H9 (cell line): ENCODE measurements around the gene TTK. TPM values are rescaled to one million over a fixed set of nuclear protein-coding genes. Genes with fewer than 3 reads are reported as not detected.

Source experiments
- DNase-seq: peaks from one replicate; pipeline ENCODE4 v3.0.0-alpha.2; 2017
- H2AFZ ChIP-seq: one replicate; pipeline ENCODE4 v1.6.1; 2013; ENCODE audit warnings: mild to moderate bottlenecking, low read length, control low read depth, moderate library complexity
- H2AK5ac ChIP-seq: 2 replicates; pipeline ENCODE4 v1.6.1; 2013; ENCODE audit warnings: low read length, control low read depth, mixed read lengths; ENCODE audit not compliant: insufficient read length
- H2BK120ac ChIP-seq: one replicate; pipeline ENCODE4 v1.6.1; 2013; ENCODE audit warnings: low read depth, mild to moderate bottlenecking, low read length, control low read depth, inconsistent platforms; ENCODE audit not compliant: poor library complexity, severe bottlenecking
- H2BK12ac ChIP-seq: 2 replicates; pipeline ENCODE4 v1.6.1; 2013; ENCODE audit warnings: low read length, control low read depth, mixed read lengths, low read depth; ENCODE audit not compliant: insufficient read length
- H2BK15ac ChIP-seq: 2 replicates; pipeline ENCODE4 v1.6.1; 2013; ENCODE audit warnings: low read depth, low read length, control low read depth
- H2BK20ac ChIP-seq: one replicate; pipeline ENCODE4 v1.6.1; 2013; ENCODE audit warnings: low read depth, mild to moderate bottlenecking, low read length, control low read depth, inconsistent platforms; ENCODE audit not compliant: poor library complexity, severe bottlenecking
- H2BK5ac ChIP-seq: 2 replicates; pipeline ENCODE4 v1.6.1; 2013; ENCODE audit warnings: low read length, control low read depth, mixed read lengths; ENCODE audit not compliant: insufficient read length
- H3K14ac ChIP-seq: 2 replicates; pipeline ENCODE4 v1.6.1; 2013; ENCODE audit warnings: low read length, control low read depth; ENCODE audit not compliant: insufficient read depth
- H3K18ac ChIP-seq: 2 replicates; pipeline ENCODE4 v1.6.1; 2013; ENCODE audit warnings: low read depth, mild to moderate bottlenecking, mixed read lengths, low read length, control low read depth; ENCODE audit not compliant: insufficient read length
- H3K23ac ChIP-seq: 2 replicates; pipeline ENCODE4 v1.6.1; 2013; ENCODE audit warnings: low read length, control low read depth, mixed read lengths, low read depth; ENCODE audit not compliant: insufficient read length
- H3K23me2 ChIP-seq: 2 replicates; pipeline ENCODE4 v1.6.1; 2013; ENCODE audit warnings: low read depth, mild to moderate bottlenecking, mixed read lengths, low read length, control low read depth; ENCODE audit not compliant: insufficient read length, poor library complexity, severe bottlenecking
- H3K27ac ChIP-seq: 2 replicates; pipeline ENCODE4 v1.5.1; 2013; ENCODE audit warnings: low read length, control low read depth, mixed read lengths, low read depth; ENCODE audit not compliant: insufficient read length
- H3K27me3 ChIP-seq: 2 replicates; pipeline ENCODE4 v1.6.1; 2013; ENCODE audit warnings: low read length, control low read depth, inconsistent platforms; ENCODE audit not compliant: insufficient read depth
- H3K4ac ChIP-seq: 2 replicates; pipeline ENCODE4 v1.6.1; 2013; ENCODE audit warnings: low read depth, mild to moderate bottlenecking, control low read depth, inconsistent platforms, low read length, moderate library complexity
- H3K4me1 ChIP-seq: 2 replicates; pipeline ENCODE4 v1.6.1; 2013; ENCODE audit warnings: low read length, control low read depth, inconsistent platforms; ENCODE audit not compliant: insufficient read depth
- H3K4me2 ChIP-seq: 2 replicates; pipeline ENCODE4 v1.6.1; 2013; ENCODE audit warnings: low read length, control low read depth, mixed read lengths; ENCODE audit not compliant: insufficient read length, insufficient read depth
- H3K56ac ChIP-seq: 2 replicates; pipeline ENCODE4 v1.6.1; 2013; ENCODE audit warnings: low read depth, mild to moderate bottlenecking, mixed read lengths, low read length, control low read depth; ENCODE audit not compliant: insufficient read length
- H3K79me1 ChIP-seq: 2 replicates; pipeline ENCODE4 v1.6.1; 2013; ENCODE audit warnings: low read depth, mild to moderate bottlenecking, moderate library complexity, low read length, control low read depth, inconsistent platforms; ENCODE audit not compliant: insufficient read depth, poor library complexity, severe bottlenecking
- H3K79me2 ChIP-seq: 2 replicates; pipeline ENCODE4 v1.6.1; 2013; ENCODE audit warnings: low read length, control low read depth, inconsistent platforms; ENCODE audit not compliant: insufficient read depth
- H3K9ac ChIP-seq: 2 replicates; pipeline ENCODE4 v1.6.1; 2013; ENCODE audit warnings: low read length, control low read depth, mixed read lengths; ENCODE audit not compliant: insufficient read length; ENCODE audit errors: extremely low read depth
- H3K9me3 ChIP-seq: one replicate; pipeline ENCODE4 v1.6.1; 2013; ENCODE audit warnings: low read depth, low read length, inconsistent platforms; ENCODE audit not compliant: control insufficient read depth
- H3T11ph ChIP-seq: one replicate; pipeline ENCODE4 v1.6.1; 2013; ENCODE audit warnings: mild to moderate bottlenecking, low read length, control low read depth, inconsistent platforms
- H4K20me1 ChIP-seq: one replicate; pipeline ENCODE4 v1.6.1; 2013; ENCODE audit not compliant: control insufficient read depth, insufficient read length, insufficient read depth
- H4K5ac ChIP-seq: 2 replicates; pipeline ENCODE4 v1.6.1; 2013; ENCODE audit warnings: low read depth, mild to moderate bottlenecking, mixed read lengths, low read length, control low read depth; ENCODE audit not compliant: insufficient read length
- H4K8ac ChIP-seq: replicated peaks from 2 replicates; pipeline ENCODE4 v1.6.1; 2013; ENCODE audit warnings: low read length, control low read depth, mixed read lengths, low read depth; ENCODE audit not compliant: insufficient read length
- H4K91ac ChIP-seq: 2 replicates; pipeline ENCODE4 v1.6.1; 2013; ENCODE audit warnings: low read depth, mild to moderate bottlenecking, moderate library complexity, mixed read lengths, low read length, control low read depth; ENCODE audit not compliant: insufficient read length
- H3K27ac Mint-ChIP-seq, 3 experiments: 2 replicates in 2 of 3; 3 replicates in 1 of 3; pipeline ENCODE4 v1.8.0; 2020 to 2021; ENCODE audit warnings: mixed read lengths in 3 of 3, mild to moderate bottlenecking in 1 of 3, moderate library complexity in 1 of 3
- H3K27me3 Mint-ChIP-seq: 2 replicates; pipeline ENCODE4 v1.8.0; 2021; ENCODE audit warnings: low read depth, mild to moderate bottlenecking, moderate library complexity, mixed read lengths
- H3K36me3 Mint-ChIP-seq, 3 experiments: 2 replicates in 2 of 3; 3 replicates in 1 of 3; pipeline ENCODE4 v1.8.0; 2020 to 2021; ENCODE audit warnings: low read depth in 3 of 3, mixed read lengths in 3 of 3; ENCODE audit not compliant: insufficient read depth in 1 of 3
- H3K4me1 Mint-ChIP-seq, 2 experiments: 2 replicates each; pipeline ENCODE4 v1.8.0; 2020; ENCODE audit warnings: mixed read lengths in 2 of 2
- H3K4me3 Mint-ChIP-seq, 2 experiments: 2 replicates in 1 of 2; 3 replicates in 1 of 2; pipeline ENCODE4 v1.8.0; 2020 to 2021; ENCODE audit warnings: mild to moderate bottlenecking in 2 of 2, mixed read lengths in 2 of 2, moderate library complexity in 1 of 2
- H3K9me3 Mint-ChIP-seq, 2 experiments: 2 replicates in 1 of 2; 3 replicates in 1 of 2; pipeline ENCODE4 v1.8.0; 2020; ENCODE audit warnings: mild to moderate bottlenecking in 2 of 2, mixed read lengths in 2 of 2, moderate library complexity in 1 of 2
- total RNA-seq: library from RNA; stranded (reverse); gene quantifications from 2 replicates; pipeline ENCODE4 v1.2.1, GENCODE V29; 2021
- TF ChIP-seq, protein P1 (sequence below): fragments of 200-600 bp; sonication (generic); conservative IDR thresholded peaks from 3 replicates; pipeline ENCODE4 v1.8.0; 2021; ENCODE audit warnings: antibody characterized with exemption, mild to moderate bottlenecking

Gene TTK
- total RNA-seq, 1 experiment from 2014 or later, result 47.5 TPM

DNA sequence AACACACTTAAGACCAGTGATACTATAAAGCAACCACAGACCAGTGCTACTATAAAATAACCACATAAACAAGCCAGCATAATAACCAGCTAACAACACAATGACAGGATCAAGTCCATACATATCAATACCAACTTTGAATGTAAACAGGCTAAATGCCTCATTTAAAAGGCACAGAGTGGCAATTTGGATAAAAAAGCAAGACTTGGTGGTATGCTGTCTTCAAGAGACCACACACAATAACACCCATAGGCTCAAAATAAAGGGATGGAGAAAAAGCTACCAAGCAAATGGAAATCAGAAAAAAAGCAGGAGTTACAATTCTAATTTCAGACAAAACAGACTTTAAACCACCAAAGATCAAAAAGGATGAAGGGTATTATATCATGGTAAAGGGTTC lies 37.3 kb upstream of the TTK start:
- H2BK5ac ChIP-seq, result no peak overlapping the region
- TF ChIP-seq, protein P1, sequence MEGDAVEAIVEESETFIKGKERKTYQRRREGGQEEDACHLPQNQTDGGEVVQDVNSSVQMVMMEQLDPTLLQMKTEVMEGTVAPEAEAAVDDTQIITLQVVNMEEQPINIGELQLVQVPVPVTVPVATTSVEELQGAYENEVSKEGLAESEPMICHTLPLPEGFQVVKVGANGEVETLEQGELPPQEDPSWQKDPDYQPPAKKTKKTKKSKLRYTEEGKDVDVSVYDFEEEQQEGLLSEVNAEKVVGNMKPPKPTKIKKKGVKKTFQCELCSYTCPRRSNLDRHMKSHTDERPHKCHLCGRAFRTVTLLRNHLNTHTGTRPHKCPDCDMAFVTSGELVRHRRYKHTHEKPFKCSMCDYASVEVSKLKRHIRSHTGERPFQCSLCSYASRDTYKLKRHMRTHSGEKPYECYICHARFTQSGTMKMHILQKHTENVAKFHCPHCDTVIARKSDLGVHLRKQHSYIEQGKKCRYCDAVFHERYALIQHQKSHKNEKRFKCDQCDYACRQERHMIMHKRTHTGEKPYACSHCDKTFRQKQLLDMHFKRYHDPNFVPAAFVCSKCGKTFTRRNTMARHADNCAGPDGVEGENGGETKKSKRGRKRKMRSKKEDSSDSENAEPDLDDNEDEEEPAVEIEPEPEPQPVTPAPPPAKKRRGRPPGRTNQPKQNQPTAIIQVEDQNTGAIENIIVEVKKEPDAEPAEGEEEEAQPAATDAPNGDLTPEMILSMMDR, result no peak
- Mint-ChIP-seq H3K27ac (no peak overlapping the region), H3K4me1 (peaks cover 0 to 9% of the 10 kb centered on the region in 2 experiments; a peak in 1 of 4 replicates), H3K9me3 (peaks cover 37 to 47% of the 10 kb centered on the region in 2 experiments), H3K36me3 (peaks cover 12 to 47% (median 21%) of the 10 kb centered on the region in 3 experiments), H3K4me3 (no peak overlapping the region), H3K27me3 (no peaks in the 10 kb centered on the region)
- no peaks in the 10 kb centered on the region for H3K9me3 ChIP-seq
- no peak overlapping the region for H3K14ac ChIP-seq
- H3K79me2 ChIP-seq, result no peaks in the 10 kb centered on the region
- H3K23me2 ChIP-seq, result no peaks in the 10 kb centered on the region
- H2BK12ac ChIP-seq, result no peak overlapping the region
- H2AK5ac ChIP-seq, result no peak overlapping the region
- no peak overlapping the region for H3K27ac ChIP-seq
- no peak overlapping the region for H3K4me2 ChIP-seq
- no peaks in the 10 kb centered on the region for H3K4me1 ChIP-seq
- no peak overlapping the region for H3K18ac ChIP-seq
- H4K91ac ChIP-seq, result no peak overlapping the region
- H2BK15ac ChIP-seq, result no peak overlapping the region
- no peak overlapping the region for H2BK120ac ChIP-seq
- no peak overlapping the region for H3K23ac ChIP-seq
- H3K27me3 ChIP-seq, result no peaks in the 10 kb centered on the region
- no peak overlapping the region for H3K9ac ChIP-seq
- no peak overlapping the region for H3K4ac ChIP-seq
- H4K8ac ChIP-seq, result no peak overlapping the region
- no peak overlapping the region for H2AFZ ChIP-seq
- H3T11ph ChIP-seq, result no peak overlapping the region
- no peak for DNase-seq
- H3K56ac ChIP-seq, result no peak overlapping the region
- H3K79me1 ChIP-seq, result no peaks in the 10 kb centered on the region
- H4K20me1 ChIP-seq, result no peaks in the 10 kb centered on the region
- no peak overlapping the region for H4K5ac ChIP-seq
- no peak overlapping the region for H2BK20ac ChIP-seq
